A673 (cell line): Measurements from ENCODE around the gene RAB27A. TPM values are rescaled to one million over a fixed set of nuclear protein-coding genes. Genes with fewer than 3 reads are reported as not detected.

ENCODE experiments used
- BruUV-seq: library from RNA; stranded (reverse); fragments of 400-500 nt; replicated peaks from 2 replicates; lab custom pipeline; 2021; lab: Mats Ljungman, UMichigan
- CTCF ChIA-PET: fragments of 300-600 bp; sonication (Branson Sonifier 250); formaldehyde crosslinking; loops from one replicate; lab custom pipeline; 2022; ENCODE audit warnings: antibody characterized with exemption; lab: Charles Lee
- POLR2A ChIA-PET: fragments of 300-600 bp; sonication (Branson Sonifier 250); formaldehyde crosslinking; loops from one replicate; lab custom pipeline; 2022; ENCODE audit warnings: antibody characterized with exemption; ENCODE audit not compliant: low non-redundant PET; lab: Charles Lee
- DNase-seq: peaks from one replicate; pipeline ENCODE4 v3.0.0-alpha.2; 2015; ENCODE audit warnings: low spot score
- H3K27ac ChIP-seq: fragments of 200-600 bp; sonication (generic); 2 replicates; pipeline ENCODE4 v1.5.1; 2016; ENCODE audit warnings: mixed run types, low read depth, mild to moderate bottlenecking, mixed read lengths, antibody characterized with exemption, low read length; ENCODE audit not compliant: poor library complexity, severe bottlenecking
- H3K27me3 ChIP-seq: fragments of 200-600 bp; sonication (generic); replicated peaks from 2 replicates; pipeline ENCODE4 v1.6.1; 2017; ENCODE audit warnings: mixed run types, low read depth, mild to moderate bottlenecking, mixed read lengths, antibody characterized with exemption, low read length; ENCODE audit not compliant: insufficient read depth, poor library complexity
- H3K36me3 ChIP-seq: fragments of 200-600 bp; sonication (generic); 2 replicates; pipeline ENCODE4 v1.6.1; 2016; ENCODE audit warnings: mixed run types, mild to moderate bottlenecking, mixed read lengths, antibody characterized with exemption, low read length; ENCODE audit not compliant: insufficient read depth, poor library complexity, severe bottlenecking
- H3K4me1 ChIP-seq: fragments of 200-600 bp; sonication (generic); 2 replicates; pipeline ENCODE4 v1.6.1; 2017; ENCODE audit warnings: mixed run types, mild to moderate bottlenecking, mixed read lengths, antibody characterized with exemption, low read length; ENCODE audit not compliant: insufficient read depth, poor library complexity, severe bottlenecking
- H3K4me3 ChIP-seq: fragments of 200-600 bp; sonication (generic); 2 replicates; pipeline ENCODE4 v1.5.1; 2016; ENCODE audit warnings: low read depth, mixed run types, mild to moderate bottlenecking, mixed read lengths, low read length; ENCODE audit not compliant: poor library complexity, severe bottlenecking
- H3K9me3 ChIP-seq: fragments of 200-600 bp; sonication (generic); 2 replicates; pipeline ENCODE4 v1.6.1; 2016; ENCODE audit warnings: mixed run types, low read depth, mild to moderate bottlenecking, mixed read lengths, antibody characterized with exemption, low read length; ENCODE audit not compliant: poor library complexity, severe bottlenecking
- EZH2 ChIP-seq: fragments of 200-600 bp; sonication (generic); IDR thresholded peaks from 2 replicates; pipeline ENCODE4 v1.6.1; 2017; ENCODE audit warnings: borderline replicate concordance, low read depth, mild to moderate bottlenecking, mixed read lengths, antibody characterized with exemption, low read length; ENCODE audit not compliant: poor library complexity, severe bottlenecking
- intact Hi-C: fragments of 100-400 bp; cut with micrococcal nuclease; formaldehyde crosslinking; loops from one replicate; pipeline ENCODE4 v1.10.0; 2022; ENCODE audit not compliant: unreplicated experiment
- total RNA-seq: library from RNA; stranded (reverse); gene quantifications from 2 replicates; pipeline ENCODE4 v1.2.3, GENCODE V29; 2021
- TF ChIP-seq, protein P1 (sequence below): fragments of 300-800, 200-600 bp; sonication (generic); conservative IDR thresholded peaks from 2 replicates; pipeline ENCODE4 v1.5.1; 2017; ENCODE audit warnings: low read depth, mild to moderate bottlenecking, antibody characterized with exemption, low read length, moderate library complexity, mixed read lengths

The RAB27A gene
- total RNA-seq, 1 experiment from 2014 or later: 1.8 TPM

DNA sequence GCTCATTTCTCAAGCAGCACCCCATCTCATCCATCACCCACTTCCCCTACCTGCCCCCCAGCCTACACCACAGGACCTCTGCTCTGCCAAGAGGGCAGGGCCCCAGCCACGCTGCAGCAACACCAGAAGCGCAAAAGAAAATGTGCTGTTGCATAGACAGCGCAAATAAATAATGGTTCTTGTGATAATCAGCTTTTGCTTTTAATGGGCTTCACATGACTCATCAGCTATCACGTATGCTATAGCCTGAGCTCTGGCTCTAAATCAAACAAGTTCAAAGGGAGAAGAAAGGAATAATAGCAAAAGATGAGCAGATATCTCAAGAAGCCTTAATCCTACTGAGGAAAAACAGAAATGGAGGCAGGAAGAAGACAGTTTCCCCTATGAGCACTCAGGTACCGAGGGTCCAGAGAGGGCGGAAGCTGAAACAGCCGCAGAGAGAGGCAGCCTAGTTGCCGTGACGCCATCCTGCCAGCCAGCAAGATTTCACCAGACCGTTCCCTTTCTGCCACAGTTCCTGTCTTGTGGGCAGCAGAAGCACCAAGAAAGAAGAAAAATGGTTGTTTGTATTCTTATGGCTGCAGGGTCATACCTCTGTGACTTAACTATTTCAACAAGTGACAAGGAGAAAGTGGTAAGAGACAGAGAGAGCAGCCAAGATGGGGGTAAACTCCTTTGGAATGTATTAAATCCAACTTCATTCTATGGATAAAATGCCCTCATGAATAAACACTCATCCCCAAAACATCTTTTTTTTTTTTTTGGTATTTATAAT is 22.0 kb downstream of the RAB27A start:
- Histone ChIP-seq H3K4me1 (no peaks in the 10 kb centered on the region), H3K27me3 (no peaks in the 10 kb centered on the region), H3K9me3 (no peaks in the 10 kb centered on the region), H3K27ac (no peak overlapping the region), H3K36me3 (no peaks in the 10 kb centered on the region), H3K4me3 (no peak overlapping the region)
- ChIA-PET CTCF (interaction anchor here (0.5 kb wide), 1 partner anchor 167 kb away, joined by 4 read pairs; no protein-coding TSS in a partner anchor), POLR2A (no interaction called here)
- TF ChIP-seq, protein P1, sequence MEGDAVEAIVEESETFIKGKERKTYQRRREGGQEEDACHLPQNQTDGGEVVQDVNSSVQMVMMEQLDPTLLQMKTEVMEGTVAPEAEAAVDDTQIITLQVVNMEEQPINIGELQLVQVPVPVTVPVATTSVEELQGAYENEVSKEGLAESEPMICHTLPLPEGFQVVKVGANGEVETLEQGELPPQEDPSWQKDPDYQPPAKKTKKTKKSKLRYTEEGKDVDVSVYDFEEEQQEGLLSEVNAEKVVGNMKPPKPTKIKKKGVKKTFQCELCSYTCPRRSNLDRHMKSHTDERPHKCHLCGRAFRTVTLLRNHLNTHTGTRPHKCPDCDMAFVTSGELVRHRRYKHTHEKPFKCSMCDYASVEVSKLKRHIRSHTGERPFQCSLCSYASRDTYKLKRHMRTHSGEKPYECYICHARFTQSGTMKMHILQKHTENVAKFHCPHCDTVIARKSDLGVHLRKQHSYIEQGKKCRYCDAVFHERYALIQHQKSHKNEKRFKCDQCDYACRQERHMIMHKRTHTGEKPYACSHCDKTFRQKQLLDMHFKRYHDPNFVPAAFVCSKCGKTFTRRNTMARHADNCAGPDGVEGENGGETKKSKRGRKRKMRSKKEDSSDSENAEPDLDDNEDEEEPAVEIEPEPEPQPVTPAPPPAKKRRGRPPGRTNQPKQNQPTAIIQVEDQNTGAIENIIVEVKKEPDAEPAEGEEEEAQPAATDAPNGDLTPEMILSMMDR: no peak
- no peak for TF ChIP-seq EZH2
- peak; percentile 17 for DNase-seq
- BruUV-seq: no TSS peak
- intact Hi-C loops: no loop called here

DNA sequence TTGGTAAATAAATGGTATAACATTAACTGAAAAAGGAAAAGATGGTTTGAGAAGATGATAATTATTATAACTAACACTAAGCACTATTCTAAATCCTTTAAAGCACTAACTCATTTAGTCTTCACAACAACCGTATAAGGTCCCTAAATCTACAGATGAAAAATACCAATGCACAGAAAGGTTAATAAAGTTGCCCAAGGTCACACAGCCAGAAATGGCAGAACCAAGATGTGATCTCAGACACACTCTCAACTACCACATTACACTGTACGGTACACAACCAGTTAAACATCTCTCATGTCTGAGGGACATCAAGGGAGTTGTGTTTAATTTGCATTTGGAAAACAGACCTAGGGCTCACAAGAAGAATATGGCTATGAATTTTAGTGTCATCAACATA is 23.1 kb downstream of the RAB27A start:
- TF ChIP-seq EZH2: no peak
- TF ChIP-seq, protein P1: no peak
- no TSS peak for BruUV-seq
- intact Hi-C loops: no loop called here
- no peaks in the 10 kb centered on the region for H3K27me3 ChIP-seq
- H3K9me3 ChIP-seq: no peaks in the 10 kb centered on the region
- H3K36me3 ChIP-seq: no peaks in the 10 kb centered on the region
- no peak overlapping the region for H3K4me3 ChIP-seq
- POLR2A ChIA-PET: no interaction called here
- no peak for DNase-seq
- no peak overlapping the region for H3K27ac ChIP-seq
- H3K4me1 ChIP-seq: no peaks in the 10 kb centered on the region
- CTCF ChIA-PET: no interaction called here

DNA sequence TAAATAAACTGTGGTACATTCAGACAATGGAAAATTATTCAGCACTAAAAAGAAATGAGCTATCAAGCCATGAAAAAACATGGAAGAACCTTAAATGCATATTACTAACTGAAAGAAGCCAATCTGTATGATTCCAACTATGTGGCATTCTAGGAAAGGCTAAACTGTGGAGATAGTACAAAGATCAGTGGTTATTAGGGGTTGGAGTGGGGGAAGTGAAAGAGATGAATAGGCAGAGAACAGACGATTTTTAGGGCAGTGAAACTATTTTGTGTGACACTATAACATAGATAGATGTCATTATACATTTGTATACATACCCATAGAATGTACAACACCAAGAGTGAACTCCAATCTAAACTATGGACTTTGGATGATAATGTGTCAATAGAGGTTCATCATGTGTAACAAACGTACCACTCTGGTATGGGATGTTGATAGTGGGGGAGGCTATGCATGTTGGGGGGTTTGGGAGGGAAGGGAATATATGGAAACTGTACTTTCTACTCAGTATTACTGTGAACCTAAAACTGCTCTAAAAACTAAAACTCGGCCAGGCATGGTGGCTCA is 29.0 kb downstream of the RAB27A start:
- no peaks in the 10 kb centered on the region for H3K27me3 ChIP-seq
- ChIA-PET CTCF (no interaction called here), POLR2A (no interaction called here)
- BruUV-seq: no TSS peak
- H3K9me3 ChIP-seq: no peaks in the 10 kb centered on the region
- no peaks in the 10 kb centered on the region for H3K36me3 ChIP-seq
- H3K27ac ChIP-seq: no peak overlapping the region
- intact Hi-C loops: no loop called here
- TF ChIP-seq, protein P1: no peak
- TF ChIP-seq EZH2: no peak
- no peaks in the 10 kb centered on the region for H3K4me1 ChIP-seq
- H3K4me3 ChIP-seq: no peak overlapping the region
- no peak for DNase-seq
